Measurements from ENCODE around the gene PTCSC3.

DNA sequence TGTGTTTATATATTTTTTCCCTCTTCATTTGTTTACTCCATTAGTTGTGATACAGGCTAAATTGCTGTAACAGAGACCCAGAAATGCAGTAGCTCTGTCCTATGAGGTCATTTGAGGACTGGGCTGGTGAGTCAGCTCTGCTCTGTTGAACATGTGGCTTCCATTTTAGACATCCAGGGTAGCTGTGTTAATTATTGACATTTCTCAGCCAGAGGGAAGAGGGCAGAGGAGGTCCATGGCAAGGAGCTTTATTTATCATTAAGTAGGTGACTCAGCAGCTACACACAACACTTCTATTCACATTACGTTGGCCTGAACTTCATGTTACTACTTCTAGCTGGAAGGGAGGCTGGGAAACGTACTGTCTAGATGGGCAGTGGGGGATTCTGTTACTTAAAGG is 85.4 kb downstream of the PTCSC3 start:
- TF ChIP-seq, protein P1, sequence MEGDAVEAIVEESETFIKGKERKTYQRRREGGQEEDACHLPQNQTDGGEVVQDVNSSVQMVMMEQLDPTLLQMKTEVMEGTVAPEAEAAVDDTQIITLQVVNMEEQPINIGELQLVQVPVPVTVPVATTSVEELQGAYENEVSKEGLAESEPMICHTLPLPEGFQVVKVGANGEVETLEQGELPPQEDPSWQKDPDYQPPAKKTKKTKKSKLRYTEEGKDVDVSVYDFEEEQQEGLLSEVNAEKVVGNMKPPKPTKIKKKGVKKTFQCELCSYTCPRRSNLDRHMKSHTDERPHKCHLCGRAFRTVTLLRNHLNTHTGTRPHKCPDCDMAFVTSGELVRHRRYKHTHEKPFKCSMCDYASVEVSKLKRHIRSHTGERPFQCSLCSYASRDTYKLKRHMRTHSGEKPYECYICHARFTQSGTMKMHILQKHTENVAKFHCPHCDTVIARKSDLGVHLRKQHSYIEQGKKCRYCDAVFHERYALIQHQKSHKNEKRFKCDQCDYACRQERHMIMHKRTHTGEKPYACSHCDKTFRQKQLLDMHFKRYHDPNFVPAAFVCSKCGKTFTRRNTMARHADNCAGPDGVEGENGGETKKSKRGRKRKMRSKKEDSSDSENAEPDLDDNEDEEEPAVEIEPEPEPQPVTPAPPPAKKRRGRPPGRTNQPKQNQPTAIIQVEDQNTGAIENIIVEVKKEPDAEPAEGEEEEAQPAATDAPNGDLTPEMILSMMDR (IDR thresholded peaks at IDR 0.05; ENCODE audit: poor library complexity) = no peak
- no peak for TF ChIP-seq EZH2 (IDR thresholded peaks at IDR 0.05; ENCODE audit: borderline replicate concordance)

Measured in hepatocyte (in vitro differentiated cells).